Stimulated activated CD4-positive, alpha-beta T cell treated with anti-CD3 and anti-CD28 coated beads, Interleukin-4, amount 100 ng/mL, for 4 hours (primary cell): Measurements from ENCODE around the gene SCUBE2.
"Not testable (repeated sequence)": the region's sequence is repeated elsewhere in the genome, so short reads cannot be mapped to it uniquely, and the experiment has no call there.

ENCODE experiments used
- DNase-seq, 2 experiments: peaks; one replicate each; pipeline ENCODE4 v3.0.0-alpha.2; 2020

Gene SCUBE2

DNA sequence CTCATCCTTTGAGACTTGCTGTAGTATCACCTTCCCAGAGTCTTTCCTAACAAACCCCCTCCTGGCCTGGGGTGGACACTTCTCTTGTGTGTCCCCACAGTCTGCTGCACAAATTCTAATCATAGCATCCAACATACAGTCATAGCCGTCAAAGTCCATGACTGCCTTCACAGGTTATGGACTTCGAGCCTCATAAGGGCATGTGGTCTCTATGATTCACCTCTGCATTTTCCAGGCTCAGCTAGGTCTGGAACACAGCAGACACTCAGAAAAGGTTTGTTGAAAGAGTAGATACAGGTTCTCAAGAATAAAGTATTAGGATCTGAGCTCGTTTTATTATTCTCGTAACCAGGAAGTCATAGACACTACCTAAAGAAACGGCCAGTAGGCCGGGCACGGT, 13.2 kb upstream of the SCUBE2 start:
- DNase-seq: no peak

DNA sequence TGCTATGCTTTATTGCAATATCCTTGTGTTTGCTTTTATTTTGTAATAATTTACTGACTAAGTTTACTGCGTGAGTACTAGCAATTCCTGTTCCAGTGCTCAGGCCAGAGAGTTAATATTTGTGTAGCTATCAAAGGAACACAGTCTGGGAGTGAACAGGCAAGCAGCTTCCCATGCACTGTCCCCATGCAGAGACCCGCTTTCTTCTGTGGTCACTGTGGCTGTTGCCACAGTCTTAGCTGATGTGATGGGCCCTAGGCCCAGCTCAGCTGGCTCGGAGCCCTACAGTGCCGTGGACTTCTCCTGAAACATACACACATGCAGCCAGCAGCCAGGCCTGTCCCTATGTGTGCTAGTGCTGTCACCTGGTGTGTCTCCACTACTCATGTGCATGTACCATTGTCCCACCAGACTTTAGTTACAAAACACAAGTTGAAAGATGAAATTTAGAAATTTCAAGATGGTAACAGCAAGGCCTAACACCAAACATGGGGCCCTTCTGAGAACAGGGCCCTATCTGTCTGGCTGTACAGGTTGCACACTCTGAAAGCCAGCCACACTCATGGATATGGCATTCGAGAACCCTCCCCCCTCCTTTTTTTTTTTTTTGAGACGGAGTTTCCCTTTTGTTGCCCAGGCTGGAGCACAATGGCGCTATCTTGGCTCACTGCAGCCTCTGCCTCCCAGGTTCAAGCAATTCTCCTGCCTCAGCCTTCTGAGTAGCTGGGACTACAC, 12.3 kb upstream of the SCUBE2 start:
- DNase-seq: no peak

DNA sequence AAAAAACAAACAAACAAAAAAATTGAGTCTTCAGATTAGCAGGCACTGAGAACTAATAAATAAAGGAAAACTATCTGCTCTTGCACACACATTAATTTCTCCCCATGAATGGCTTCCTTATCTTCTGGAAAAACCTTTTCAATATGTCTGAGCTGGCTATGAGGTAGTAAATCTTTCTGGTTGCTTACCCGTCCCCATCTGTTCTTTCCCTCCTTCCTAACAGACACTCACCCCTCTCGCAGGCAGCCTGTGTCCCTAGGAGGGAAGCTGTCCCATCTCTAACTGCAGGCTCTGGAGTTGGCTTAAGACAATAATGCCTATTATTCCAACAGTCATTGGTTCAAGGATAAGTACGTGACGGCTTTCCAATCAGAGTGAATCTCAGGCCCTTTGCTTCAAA, 8.2 kb upstream of the SCUBE2 start:
- DNase-seq: no peak

DNA sequence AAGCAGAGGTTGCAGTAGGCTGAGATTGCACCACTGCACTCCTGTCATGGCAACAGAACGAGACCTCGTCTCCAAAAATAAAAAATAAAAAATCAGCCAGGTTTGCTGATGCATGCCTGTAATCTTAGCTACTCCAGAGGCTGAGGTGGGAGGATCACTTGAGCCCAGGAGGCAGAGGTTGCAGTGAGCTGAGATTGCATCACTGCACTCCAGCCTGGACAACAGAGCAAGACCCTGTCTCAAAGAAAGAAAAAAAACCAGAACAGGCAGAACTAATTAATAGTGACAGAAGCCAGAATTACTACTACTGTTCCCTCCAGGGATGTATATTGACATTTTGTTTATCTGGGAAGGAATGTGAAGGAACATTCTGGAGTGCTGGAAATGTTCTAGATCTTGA, 7.1 kb upstream of the SCUBE2 start:
- not testable (repeated sequence) for DNase-seq

DNA sequence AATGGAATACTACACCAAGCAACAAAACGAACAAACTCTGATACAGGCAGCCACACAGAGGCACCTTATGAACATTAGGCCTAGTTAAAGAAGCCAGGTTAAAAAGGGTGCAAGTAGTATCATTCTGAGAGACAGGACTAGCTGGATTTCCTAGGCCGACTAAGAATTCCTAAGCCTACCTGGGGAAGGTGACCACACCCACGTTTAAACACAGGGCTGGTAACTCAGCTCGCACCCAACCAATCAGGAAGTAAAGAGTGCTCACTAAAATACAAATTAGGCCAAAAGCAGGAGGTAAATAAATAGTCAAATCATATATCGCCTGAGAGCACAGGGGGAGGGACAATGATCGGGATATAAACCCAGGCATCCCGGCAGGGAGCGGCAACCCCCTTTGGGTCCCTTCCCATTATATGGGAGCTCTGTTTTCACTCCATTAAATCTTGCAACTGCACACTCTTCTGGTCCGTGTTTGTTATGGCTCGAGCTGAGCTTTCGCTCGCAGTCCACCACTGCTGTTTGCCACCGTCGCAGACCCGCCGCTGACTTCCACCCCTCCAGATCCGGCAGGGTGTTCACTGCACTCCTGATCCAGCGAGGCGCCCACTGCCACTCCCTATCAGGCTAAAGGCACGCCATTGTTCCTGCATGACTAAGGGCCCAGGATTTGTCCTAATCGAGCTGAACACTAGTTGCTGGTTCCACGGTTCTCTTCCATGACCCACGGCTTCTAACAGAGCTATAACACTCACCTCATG, 6.0 kb upstream of the SCUBE2 start:
- not testable (repeated sequence) for DNase-seq

DNA sequence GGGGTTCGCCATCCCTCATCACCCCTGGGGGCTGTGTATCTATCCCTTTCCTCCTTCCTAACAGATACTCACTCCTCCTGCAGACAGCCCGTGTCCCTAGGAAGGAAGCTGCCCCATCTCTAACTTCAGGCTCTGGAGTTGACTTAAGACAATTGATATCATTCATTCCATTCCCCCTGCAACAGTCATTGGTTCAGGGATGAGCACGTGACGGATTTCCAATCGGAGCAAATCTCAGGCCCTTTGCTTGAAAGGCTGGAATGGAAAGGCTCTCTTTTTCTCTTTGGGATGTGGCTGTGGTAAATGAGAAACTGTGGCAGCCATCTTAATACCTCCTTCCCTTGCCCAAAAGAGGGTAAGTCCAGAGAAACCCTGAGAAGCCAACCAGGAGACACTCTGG, 5.0 kb upstream of the SCUBE2 start:
- no peak for DNase-seq

DNA sequence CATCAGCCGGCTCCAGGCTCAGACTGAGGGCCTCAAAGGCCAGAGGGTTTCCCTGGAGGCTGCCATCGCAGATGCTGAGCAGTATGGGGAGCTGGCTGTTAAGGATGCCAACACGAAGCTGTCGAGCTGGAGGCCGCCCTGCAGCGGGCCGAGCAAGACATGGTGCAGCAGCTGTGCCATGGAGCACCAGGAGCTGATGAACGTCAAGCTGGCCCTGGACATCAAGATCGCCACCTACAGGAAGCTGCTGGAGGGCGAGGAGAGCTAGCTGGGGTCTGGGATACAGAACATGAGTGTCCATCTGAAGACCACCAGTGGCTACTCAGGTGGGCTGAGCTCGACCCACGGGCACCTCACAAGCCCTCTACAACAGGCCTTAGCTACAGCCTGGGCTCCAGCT, 4.0 kb upstream of the SCUBE2 start:
- no peak for DNase-seq

DNA sequence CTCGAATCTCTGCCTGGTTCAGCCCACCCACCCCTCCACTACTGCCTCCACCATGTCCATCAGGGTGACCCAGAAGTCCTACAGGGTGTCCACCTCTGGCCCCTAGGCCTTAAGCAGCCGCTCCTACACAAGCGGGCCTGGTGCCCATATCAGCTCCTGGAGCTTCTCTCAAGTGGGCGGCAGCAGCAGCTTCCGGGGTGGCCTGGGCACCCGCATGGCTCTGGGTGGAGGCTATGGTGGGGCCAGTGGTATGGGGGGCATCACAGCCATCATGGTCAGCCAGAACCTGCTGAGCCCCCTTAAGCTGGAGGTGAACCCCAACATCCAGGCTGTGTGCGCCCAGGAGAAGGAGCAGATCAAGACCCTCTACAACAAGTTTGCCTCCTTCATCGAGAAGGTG, 3.0 kb upstream of the SCUBE2 start:
- no peak for DNase-seq

DNA sequence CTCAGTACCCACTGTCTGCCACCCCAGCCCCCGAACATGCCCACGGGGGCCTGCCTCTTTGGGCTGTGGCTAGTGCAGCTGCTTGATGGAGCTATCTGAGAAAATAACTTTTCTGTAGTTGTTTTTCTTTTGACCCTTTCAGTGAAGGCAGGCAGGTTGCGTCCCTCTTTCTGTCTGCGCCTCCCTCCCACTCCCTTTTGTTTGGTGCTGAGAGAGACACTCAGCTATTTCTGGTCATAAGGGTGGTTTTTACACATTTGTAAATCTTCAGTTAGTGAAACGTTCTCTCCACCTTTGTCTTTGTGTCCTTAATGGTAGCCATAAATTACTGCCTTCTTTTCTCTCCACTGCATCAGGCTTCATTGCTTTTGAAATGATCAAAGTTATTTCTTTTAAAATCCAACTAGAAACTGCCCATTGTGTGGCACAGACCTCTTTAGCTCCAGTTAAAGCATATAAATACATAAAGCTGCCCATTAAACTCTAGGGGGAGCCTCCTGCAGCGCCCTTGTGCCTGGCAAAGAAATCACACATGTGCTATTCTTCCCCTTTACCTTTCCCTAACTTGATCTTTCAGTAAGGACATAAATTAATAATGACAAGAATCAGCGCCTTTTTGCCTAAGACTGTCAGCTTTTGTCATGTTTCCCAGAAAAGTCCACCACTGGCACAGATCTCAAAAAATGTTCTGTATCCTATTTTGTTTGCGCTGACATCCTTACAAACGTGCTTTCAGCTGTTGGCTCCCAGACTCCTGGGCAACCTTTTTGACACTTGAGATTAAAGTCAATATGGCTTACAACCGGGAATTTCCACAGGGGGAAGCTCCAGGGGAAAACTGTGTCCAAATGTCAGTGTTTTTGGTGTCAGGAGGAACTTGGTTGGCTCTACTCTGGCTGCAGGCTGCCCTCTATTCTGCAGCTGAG, 1.7 kb upstream of the SCUBE2 start:
- DNase-seq: no peak

DNA sequence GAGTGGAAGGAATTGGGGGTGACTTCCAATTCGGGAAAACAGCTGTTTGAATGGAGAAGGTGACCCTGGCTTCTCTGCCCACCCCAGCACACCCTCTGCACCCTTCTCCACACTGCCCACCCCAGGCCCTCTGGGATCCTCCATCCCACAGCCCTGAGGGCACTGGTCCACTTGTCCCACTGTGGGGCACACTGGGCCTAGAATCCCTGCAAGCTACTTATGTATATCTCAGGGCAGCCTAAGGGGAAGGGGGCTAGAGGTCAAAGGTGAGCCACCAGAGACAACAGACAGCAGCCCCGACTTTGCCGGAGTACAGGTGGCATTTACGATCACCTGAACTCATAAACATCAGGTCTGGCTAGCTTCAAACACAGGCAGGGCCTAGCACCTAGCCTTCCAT, 673 bp upstream of the SCUBE2 start:
- DNase-seq: no peak

DNA sequence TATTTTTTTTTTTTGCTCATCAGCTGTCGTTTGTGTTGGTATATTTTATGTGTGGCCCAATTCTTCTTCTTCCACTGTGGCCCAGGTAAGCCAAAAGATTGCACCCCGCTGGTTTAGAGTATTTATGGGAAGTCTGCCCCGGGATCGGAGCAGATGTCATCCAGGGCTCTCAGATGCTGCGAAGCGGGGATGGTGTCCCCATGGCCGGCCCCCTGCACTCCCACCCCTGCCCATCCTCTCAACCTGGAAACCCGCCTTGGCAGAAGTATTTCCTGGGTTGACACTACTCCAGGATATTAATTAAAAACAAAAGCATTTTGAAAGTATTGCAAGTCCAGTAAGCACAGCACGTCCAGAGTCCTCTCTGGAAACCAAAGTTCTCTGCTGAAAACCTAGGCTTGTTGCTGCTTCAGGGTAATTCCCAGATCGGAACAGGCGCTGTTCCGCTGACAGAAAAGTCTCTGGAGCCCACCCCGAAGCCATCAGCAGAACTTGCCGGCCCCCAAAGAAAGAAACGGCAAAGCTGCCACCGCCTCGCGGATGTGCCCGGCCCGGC, 833 bp downstream of the SCUBE2 start:
- no peak for DNase-seq

DNA sequence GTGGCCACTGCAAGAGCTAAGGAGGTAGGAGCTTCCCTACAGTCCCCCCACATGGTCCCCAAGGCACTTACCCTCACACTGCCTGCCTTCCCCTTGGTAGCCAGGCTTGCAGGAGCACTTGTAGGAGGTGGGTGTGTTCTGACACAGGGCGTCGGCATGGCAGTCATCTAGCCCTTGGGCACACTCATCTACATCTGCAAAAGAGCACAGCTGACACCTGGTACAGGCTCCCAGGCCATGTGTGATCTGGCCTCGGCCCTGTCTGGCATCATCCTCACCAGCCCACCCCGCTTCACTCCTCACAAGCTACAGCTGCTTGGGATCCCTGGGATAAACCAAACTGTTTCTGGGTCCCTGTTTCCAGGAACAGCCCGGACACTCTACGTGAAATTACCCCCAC, 1.8 kb downstream of the SCUBE2 start:
- no peak for DNase-seq

DNA sequence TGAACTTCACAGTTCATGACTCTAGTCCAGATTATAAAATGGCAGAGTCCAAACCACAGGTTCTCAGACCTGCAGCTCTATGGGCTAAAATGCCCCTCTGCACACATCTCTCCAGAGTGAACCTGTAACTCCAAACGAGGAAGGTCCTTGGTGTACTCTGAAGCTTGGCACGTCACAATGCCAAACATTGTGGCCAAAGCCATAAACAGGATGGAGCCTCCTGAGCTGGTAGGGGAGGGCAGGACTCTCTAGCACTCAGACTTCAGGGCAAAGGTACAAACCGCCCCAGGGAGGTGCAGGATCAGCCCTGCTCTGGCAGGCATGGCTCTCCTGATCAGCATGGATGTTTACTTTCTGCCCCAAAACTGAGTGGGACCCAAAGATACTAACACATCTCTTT, 2.3 kb downstream of the SCUBE2 start:
- DNase-seq: no peak

DNA sequence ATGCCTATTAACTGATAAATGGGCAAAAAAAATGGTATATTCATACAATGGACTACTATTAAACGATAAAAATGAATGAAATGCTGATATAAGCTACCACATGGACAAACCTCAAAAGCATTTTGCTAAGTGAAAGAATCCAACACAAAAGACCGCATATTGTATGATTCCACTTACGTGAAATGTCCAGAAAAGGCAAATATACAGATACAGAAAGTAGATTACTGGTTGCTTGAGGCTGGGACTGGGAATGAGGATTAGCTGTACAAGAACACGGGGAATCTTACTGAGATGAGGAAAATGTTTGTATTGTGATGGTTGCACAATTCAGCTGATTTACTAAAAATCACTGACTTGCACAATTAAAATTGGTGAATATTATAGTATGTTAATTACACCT, 8.8 kb downstream of the SCUBE2 start:
- no peak for DNase-seq

DNA sequence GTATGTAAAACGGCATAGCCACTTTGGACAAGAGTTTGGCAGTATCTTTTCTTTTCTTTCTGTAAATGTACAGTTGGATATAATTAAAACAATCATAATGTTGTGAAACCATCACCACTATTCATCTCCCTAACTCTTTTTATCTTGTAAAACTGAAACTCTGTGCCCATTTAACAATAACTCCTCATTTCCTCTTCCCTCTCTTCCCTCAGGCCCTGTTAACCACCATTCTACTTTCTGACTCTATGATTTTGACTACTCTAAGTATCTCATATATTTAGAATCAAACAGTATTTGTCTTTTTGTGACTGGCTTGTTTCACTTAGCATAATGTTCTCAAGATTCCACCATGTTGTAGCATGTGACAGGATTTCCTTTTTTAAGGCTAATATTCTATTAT, 10.2 kb downstream of the SCUBE2 start:
- no peak for DNase-seq

DNA sequence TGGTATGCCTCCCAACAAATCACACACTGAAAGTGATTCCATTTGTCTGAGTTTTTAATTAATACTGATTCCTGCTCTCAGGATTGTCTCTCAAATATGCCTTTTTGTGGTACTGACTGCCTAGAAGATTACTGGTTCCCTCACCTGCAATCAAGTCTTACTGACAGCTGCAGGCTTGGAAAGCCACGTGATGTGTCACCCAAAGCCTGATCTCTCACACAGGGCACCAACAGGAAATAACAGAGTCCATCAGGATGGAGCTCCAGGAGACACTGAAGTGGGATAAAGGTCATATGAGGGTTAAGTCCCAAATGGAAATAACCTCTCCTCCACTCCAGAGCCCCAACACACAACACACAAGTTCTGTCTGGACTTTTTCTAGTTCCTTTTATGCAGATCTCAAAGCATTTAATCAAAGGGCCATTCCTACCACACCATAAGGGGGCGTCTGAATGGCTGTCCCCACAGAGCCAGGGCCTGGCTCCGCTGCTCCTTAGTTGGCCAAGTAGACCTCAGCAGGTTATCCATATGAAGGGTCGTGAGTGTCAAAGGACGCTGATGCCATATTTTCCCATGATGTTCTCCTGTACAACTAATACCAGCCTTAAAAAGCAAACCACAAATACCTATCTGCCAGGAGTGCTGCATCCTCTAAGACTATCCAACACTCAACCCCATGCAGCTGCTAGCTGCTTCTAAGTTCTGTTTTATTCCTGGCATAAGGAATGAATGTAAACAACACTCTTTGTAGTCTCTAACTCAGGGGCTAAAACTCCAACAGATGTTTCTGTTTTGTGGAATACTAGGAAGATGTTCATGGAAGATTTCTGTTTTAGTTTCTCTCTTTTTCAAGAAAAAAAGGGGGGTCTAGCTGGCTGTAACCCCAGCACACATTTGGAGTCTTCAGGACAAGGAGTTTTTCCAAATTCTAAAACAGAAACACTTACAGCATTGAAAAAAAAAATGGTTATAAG, 13.0 kb downstream of the SCUBE2 start:
- DNase-seq: no peak

DNA sequence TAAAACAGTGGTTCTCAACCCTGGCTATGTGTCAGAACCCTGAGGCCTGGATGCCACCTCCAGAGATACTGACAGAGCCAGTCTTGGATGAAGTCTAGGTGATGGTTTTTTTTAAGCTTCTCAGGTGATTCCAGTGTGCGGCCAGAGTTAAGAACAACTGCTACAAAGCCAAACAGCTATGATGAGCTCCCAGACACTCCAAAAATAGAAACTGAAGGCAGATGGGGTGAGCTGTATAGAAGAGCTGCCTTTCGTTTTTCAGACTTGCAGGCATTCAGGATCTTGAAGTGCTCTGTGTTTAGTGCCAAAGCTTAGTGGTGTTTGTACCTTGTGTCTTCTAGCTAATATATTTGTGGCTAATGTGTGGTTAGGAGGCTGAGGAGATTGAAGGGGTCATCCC, 14.2 kb downstream of the SCUBE2 start:
- DNase-seq: no peak

DNA sequence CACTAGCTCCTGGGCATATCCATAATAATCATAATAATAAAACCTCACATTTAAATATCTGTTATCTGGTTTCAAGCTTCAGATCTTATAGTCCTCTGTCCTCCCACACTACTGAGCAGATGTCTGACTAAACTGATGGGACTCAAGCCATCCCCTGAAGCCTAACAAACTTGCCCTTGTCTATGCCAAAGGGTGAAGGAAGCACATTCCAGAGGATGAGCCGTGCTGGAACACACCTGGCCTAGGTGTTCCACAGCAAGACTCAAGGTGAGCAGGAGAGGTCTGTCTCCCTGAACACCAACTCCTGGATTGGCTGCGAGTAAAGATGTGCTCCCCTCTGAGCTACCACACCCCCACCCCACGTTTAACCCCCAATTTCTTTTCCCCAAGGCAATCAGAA, 14.7 kb downstream of the SCUBE2 start:
- DNase-seq: no peak

DNA sequence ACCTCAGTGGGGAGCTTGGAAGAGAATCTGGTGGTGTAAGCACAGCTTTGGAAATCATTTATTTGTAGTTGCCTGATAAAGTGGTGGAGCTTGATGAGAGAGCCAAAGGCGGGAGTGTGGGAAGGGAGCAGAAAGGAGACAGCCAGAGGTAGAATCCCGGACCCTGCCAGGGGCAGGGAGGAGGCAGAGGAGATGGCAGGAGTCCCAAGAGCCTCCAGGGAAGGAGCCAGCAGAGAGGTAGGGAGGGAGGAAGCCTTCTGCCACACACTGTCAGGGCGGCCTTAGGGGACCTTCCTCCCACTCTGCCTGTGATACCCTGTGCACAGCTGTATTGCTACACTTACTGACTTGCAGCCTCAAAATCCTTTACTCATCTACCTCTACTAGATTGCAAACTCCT, 15.4 kb downstream of the SCUBE2 start:
- DNase-seq: no peak

DNA sequence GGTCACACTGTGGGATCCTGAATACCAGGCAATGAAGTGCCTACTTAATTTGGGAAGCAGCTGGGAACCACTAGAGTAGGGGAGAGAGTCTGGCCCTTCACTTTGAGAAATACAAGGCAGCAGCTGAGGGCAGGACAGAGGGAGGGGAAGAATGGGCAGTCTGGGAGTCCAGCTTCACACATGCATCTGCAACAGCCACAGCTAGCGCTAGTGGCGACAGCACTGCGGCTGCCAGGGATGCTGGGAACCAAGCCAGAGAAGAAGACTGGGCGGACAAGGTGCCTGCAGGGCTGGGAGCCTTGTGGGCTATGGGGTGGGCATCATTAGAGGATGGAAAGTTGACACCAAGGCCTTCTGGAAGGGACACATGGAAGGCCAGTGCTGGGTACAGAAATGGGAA, 15.8 kb downstream of the SCUBE2 start:
- DNase-seq: no peak

DNA sequence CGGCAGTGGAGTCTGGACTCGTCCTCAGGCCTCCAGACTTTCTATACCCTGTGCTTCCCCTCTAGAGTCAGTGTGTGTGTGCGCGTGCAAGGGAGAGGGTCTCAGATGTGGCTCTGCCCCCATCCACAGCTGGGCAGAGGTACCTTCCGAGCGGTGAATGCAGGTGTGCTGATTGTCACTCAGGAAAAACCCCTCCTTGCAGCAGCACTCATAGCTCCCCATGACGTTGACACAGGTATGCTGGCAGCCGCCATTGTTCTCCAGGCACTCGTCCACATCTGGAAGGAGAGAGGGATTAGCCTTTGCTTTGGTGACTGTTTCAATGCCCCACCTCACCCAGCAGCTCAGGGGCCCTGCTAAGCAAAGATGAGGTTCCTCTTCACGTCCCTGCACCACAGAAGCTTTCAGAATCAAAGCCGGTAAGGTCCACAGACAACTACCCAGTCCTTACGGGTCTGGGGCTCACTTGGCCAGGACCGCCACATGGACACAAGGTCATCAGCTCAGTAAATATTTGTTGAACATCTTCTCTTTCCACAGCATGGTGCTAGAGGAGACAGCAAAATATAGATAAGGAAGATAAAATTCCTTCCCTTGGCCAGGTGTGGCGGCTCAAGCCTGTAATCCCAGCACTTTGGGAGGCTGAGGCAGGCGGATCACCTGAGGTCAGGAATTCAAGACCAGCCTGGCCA, 16.9 kb downstream of the SCUBE2 start:
- no peak for DNase-seq
